Fibroblast of the aortic adventitia (primary cell): ENCODE measurements around the gene ODAPH. TPM values are rescaled to one million over a fixed set of nuclear protein-coding genes. Genes with fewer than 3 reads are reported as not detected.
"Not testable (repeated sequence)": the region's sequence is repeated elsewhere in the genome, so short reads cannot be mapped to it uniquely, and the experiment has no call there.

Source experiments
- DNase-seq: peaks from one replicate; pipeline ENCODE4 v3.0.0-alpha.2; 2010; ENCODE audit warnings: low read depth
- H3K4me3 ChIP-seq: 2 replicates; pipeline ENCODE4 v1.5.1; 2011; ENCODE audit warnings: low read depth, mild to moderate bottlenecking, control low read depth, low read length, moderate library complexity
- total RNA-seq: library from RNA; depleted of rRNA; stranded (reverse); fragments of >200 nt; gene quantifications from 2 replicates; pipeline ENCODE4 v1.2.3, GENCODE V29; 2012; ENCODE audit warnings: low replicate concordance
- TF ChIP-seq, protein P1 (sequence below): IDR thresholded peaks from 2 replicates; pipeline ENCODE4 v1.5.1; 2011; ENCODE audit warnings: mild to moderate bottlenecking, low read length, control low read depth, inconsistent platforms; ENCODE audit not compliant: insufficient read depth

Gene ODAPH, protein sequence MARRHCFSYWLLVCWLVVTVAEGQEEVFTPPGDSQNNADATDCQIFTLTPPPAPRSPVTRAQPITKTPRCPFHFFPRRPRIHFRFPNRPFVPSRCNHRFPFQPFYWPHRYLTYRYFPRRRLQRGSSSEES
- total RNA-seq = not detected in 2 replicates

DNA sequence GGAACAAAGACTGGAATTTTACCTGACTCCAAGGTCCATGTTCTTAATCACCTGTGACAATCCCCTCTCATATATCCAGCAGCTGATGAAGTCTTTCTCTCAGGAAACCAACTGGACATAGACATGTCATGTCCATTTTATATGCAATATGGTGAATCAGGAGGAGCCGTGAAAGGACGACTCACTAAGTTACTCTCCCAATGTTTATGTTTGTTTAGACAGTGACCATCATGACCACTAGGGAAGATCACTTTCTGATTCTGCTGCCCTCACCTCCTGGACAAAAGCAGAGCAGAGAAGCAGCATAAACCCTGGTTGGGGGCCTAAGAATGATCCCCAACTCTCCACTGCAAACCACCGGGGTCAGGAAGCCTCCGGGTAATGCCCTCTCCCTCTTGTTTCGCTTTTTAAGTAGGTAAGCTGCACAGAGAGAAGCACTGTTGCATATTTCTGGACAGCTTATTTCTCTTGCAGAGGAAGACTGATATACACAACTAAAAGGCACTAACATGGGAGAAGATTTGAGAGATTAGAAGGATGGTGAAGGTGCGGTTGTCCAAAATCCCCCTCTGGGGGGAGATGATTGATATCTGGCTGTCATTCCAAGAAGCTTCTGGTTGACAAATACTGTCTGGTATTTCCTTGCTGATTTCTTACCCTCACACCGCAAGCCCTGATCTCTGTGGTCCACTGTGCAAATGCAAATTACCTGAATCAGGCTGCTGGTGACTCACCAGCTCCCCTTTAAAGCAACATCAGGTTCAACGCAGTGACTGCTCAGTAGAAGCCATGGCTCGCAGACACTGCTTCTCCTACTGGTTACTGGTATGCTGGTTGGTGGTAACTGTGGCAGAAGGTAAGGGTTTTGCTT, at the start of gene ODAPH:
Gene ODAPH, plus strand, starts transcription at position 773 of the 871 bp plus-strand sequence. Its CDS starts 17 bp downstream, at position 790.
- no peak for DNase-seq
- TF ChIP-seq, protein P1, sequence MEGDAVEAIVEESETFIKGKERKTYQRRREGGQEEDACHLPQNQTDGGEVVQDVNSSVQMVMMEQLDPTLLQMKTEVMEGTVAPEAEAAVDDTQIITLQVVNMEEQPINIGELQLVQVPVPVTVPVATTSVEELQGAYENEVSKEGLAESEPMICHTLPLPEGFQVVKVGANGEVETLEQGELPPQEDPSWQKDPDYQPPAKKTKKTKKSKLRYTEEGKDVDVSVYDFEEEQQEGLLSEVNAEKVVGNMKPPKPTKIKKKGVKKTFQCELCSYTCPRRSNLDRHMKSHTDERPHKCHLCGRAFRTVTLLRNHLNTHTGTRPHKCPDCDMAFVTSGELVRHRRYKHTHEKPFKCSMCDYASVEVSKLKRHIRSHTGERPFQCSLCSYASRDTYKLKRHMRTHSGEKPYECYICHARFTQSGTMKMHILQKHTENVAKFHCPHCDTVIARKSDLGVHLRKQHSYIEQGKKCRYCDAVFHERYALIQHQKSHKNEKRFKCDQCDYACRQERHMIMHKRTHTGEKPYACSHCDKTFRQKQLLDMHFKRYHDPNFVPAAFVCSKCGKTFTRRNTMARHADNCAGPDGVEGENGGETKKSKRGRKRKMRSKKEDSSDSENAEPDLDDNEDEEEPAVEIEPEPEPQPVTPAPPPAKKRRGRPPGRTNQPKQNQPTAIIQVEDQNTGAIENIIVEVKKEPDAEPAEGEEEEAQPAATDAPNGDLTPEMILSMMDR = no peak

DNA sequence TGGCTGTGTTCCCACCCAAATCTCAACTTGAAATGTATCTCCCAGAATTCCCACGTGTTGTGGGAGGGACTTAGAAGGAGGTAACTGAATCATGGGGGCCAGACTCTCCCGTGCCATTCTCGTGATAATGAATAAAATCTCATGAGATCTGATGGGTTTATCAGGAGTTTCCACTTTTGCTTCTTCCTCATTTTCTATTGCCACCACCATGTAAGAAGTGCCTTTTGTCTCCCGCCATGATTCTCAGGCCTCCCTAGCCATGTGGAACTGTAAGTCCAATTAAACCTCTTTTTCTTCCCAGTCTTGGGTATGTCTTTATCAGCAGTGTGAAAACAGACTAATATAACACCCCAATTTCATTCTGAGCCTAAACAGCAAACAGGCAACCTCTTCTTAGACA, 46.3 kb upstream of the ODAPH start:
- not testable (repeated sequence) for DNase-seq, H3K4me3 ChIP-seq

More for the DNA sequence above, at the start of gene ODAPH:
- H3K4me3 ChIP-seq = no peak within 1 kb of the TSS

DNA sequence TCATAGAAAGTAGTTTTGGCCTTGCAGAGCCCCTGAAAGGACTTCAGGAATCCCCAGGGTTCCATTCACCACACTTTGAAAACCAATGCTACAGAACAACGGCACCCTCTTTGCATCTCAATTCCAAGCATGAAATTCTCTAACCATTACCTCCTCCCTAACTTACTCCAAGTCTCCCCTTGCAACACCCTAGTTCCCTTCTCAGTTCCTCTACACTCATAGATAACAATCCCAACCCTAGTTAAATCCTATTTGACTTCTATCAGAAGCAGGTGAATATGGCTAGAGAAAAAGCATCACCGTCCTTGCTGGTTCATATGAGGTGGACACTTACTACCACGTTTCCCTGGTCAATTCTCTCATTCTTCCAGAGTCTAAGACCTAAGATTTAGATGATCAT, 44.0 kb upstream of the ODAPH start:
- DNase-seq = no peak
- peak overlapping the region; percentile 32 for H3K4me3 ChIP-seq
- TF ChIP-seq, protein P1 = no peak

DNA sequence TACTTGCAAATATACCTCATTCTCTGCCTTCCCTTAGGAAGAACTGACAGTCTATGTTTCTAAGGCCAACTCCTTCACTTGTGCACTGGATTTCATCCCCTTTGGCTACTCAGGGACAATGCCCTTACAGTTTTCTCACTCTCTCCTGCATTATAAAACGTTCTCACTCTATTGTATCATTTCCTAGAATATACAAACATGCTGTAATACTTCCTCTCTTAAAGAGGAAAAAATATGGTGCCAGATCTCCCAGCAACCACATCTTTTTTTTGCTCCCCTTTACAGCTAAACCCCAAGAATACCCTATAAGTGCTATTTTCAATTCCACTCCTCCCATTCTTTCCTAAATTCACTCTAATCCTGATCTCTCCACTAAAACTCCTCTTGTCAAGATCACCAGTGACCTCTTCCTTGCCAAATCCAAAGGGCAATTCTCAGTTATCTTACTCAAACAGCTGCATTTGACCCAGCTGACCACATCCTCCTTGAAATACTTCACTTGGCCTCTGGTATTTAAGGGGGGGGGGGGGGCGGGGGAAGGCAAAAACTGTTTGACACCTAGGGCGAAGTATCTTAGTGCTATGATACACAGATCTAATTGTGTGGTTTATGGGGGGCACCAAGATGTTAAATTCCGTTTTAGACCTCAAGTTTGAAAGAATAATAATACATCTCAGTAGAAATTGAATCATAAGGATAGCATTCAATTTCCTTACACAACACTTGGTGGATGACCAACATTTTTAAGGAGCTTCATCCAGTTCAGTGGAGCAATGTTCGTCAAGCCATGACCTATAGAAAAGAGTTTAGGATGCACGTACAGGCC, 43.3 kb upstream of the ODAPH start:
- TF ChIP-seq, protein P1 = no peak
- H3K4me3 ChIP-seq = peak overlapping the region; percentile 96
- DNase-seq = peak; percentile 48

DNA sequence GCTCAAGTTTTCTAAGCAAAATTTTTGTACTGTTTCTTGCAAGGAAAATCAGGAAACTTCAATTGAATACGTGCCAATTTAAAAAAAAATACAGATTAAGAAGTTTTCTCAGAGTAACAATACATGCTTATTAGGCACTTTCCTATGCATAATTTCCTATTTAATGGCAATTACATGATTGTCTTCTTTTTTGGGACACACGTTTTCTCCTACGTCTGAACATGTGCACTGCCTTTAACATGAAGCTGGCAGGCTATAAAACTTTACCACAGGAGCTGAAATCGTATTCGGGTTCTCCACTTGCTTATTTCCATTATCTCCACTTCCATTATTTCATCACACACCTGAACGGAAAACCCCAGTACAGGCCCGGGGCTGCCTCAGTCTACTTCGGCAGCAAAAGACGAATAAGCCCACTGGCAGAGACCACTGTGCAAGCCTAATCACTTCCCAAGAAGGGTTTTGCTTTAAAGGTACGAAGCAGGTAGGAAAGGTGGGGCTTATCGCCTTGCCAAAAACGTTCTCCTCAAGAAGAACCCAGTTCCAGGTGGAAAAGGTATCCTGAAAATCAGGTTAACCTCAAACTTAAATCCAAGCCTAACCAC, 42.2 kb upstream of the ODAPH start:
- H3K4me3 ChIP-seq = peak overlapping the region; percentile 96
- DNase-seq = peak; percentile 28
- TF ChIP-seq, protein P1 = no peak

DNA sequence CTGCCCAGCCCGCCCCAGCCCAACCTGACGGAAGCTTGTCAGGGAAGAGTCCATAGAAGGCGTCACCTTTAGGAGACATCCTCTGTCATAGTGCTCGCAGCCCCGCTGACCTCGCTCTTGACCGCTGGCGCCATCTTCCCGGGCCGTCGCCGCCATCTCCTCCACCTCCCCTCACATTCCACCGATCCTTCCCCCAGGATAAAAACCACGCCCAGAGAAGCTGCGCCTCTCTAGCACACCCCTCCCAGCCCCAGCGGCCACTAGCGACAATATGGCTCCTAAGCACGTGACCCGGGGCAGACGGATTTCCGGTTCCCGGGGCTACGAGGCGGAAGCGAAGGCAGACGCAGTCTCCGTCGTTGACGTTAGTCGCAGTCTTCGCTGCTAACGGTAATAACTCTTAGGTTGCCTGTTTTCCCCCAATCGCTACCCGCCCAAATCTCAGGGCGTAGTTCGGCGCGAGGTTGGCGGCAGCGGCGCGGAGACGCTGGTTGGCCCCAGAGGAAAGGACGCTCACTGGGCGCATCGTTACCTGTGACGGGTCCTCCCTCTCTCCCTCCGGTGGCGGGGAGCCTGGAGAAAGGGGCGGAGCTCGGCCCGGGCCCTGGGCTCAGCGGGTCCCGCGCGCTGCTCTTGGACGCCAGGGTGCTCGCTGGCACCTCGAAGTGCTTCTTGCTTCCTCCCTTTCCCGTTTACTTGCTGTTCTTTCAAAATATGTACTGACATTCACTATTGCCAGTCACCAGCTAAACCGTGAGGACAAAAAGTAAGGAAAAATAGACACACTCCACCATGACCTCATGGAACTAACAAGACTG, 41.5 kb upstream of the ODAPH start, which contains the start of the genes RCHY1 and THAP6:
Gene RCHY1, minus strand, starts transcription at position 273 of the 818 bp plus-strand sequence. Its CDS starts 117 bp downstream, at position 156.
Gene THAP6, plus strand, starts transcription at position 343 of the 818 bp plus-strand sequence. CDS start 980 bp downstream, outside the sequence.
- TF ChIP-seq, protein P1 = peak; percentile 7
- peak; percentile 94 for DNase-seq
- peak within 1 kb of the TSS; percentile 96 for H3K4me3 ChIP-seq
